ENCODE measurements around the gene EPN2. TPM values are rescaled to one million over a fixed set of nuclear protein-coding genes. Genes with fewer than 3 reads are reported as not detected.

EPN2 gene
- total RNA-seq, 1 donor from 2014 or later: 15.0 TPM

- no peak for DNase-seq (ENCODE audit: low read depth in 2 of 2)
Observed at GRCh38 chr17:19309701-19310100, 72.5 kb downstream of the EPN2 start.

- DNase-seq (ENCODE audit: low read depth in 2 of 2): no peak
Observed at GRCh38 chr17:19310151-19310550, 73.0 kb downstream of the EPN2 start.

GRCh38 chr17:19311016-19311415 is 73.8 kb downstream of the EPN2 start:
- no peak for DNase-seq (ENCODE audit: low read depth in 2 of 2)

GRCh38 chr17:19311421-19312215 is 74.5 kb downstream of the EPN2 start:
- DNase-seq (ENCODE audit: low read depth in 2 of 2): peak; percentile 60 to 74

GRCh38 chr17:19312406-19312805 is 75.2 kb downstream of the EPN2 start:
- no peak for DNase-seq (ENCODE audit: low read depth in 2 of 2)

- no peak for DNase-seq (ENCODE audit: low read depth in 2 of 2)
Observed at GRCh38 chr17:19313066-19313745, 76.0 kb downstream of the EPN2 start.

- no peak for DNase-seq (ENCODE audit: low read depth in 2 of 2)
Observed at GRCh38 chr17:19313746-19314651, 76.8 kb downstream of the EPN2 start.

GRCh38 chr17:19315104-19315503 is 77.9 kb downstream of the EPN2 start:
- no peak for DNase-seq (ENCODE audit: low read depth in 2 of 2)

GRCh38 chr17:19316761-19317358 is 79.7 kb downstream of the EPN2 start:
- DNase-seq (ENCODE audit: low read depth in 2 of 2): peak in 1 of 2 donors; percentile 66

- no peak for DNase-seq (ENCODE audit: low read depth in 2 of 2)
Observed at GRCh38 chr17:19317359-19318095, 80.4 kb downstream of the EPN2 start.

GRCh38 chr17:19318611-19319010 is 81.4 kb downstream of the EPN2 start:
- no peak for DNase-seq (ENCODE audit: low read depth in 2 of 2)

- no peak for DNase-seq (ENCODE audit: low read depth in 2 of 2)
Observed at GRCh38 chr17:19319771-19320505, 82.8 kb downstream of the EPN2 start.

- DNase-seq (ENCODE audit: low read depth in 2 of 2): no peak
Observed at GRCh38 chr17:19320876-19321275, 83.7 kb downstream of the EPN2 start.

GRCh38 chr17:19321481-19322128 is 84.4 kb downstream of the EPN2 start:
- no peak for DNase-seq (ENCODE audit: low read depth in 2 of 2)

- no peak for DNase-seq (ENCODE audit: low read depth in 2 of 2)
Observed at GRCh38 chr17:19322129-19322505, 85.0 kb downstream of the EPN2 start.

- DNase-seq (ENCODE audit: low read depth in 2 of 2): no peak
Observed at GRCh38 chr17:19322861-19323260, 85.7 kb downstream of the EPN2 start.

GRCh38 chr17:19325542-19325941 is 88.4 kb downstream of the EPN2 start:
- DNase-seq (ENCODE audit: low read depth in 2 of 2): no peak

- DNase-seq (ENCODE audit: low read depth in 2 of 2): no peak
Observed at GRCh38 chr17:19327031-19327783, 90.0 kb downstream of the EPN2 start.
